HFFc6 (cell line): ENCODE measurements around the gene SLN. TPM values are rescaled to one million over a fixed set of nuclear protein-coding genes. Genes with fewer than 3 reads are reported as not detected.

ENCODE experiments used
- DNase-seq: peaks from one replicate; pipeline ENCODE4 v3.0.0-alpha.2; 2018
- H3K27ac Mint-ChIP-seq: 2 replicates; pipeline ENCODE4 v1.8.0; 2020; ENCODE audit warnings: mild to moderate bottlenecking, mixed read lengths
- H3K27me3 Mint-ChIP-seq: 2 replicates; pipeline ENCODE4 v1.8.0; 2021; ENCODE audit warnings: mild to moderate bottlenecking, moderate library complexity, mixed read lengths; ENCODE audit not compliant: insufficient read depth
- H3K36me3 Mint-ChIP-seq: 2 replicates; pipeline ENCODE4 v1.8.0; 2021; ENCODE audit warnings: low read depth, mixed read lengths
- H3K4me1 Mint-ChIP-seq: 2 replicates; pipeline ENCODE4 v1.8.0; 2020; ENCODE audit warnings: low read depth, mixed read lengths
- H3K4me3 Mint-ChIP-seq: 2 replicates; pipeline ENCODE4 v1.8.0; 2020; ENCODE audit warnings: mild to moderate bottlenecking, moderate library complexity, mixed read lengths
- H3K9me3 Mint-ChIP-seq: 2 replicates; pipeline ENCODE4 v1.8.0; 2020; ENCODE audit warnings: mild to moderate bottlenecking, mixed read lengths
- total RNA-seq, 6 experiments: library from RNA; stranded (reverse); fragmentation: NEBNext Ultra II Directional; extraction: Animal tissue kit (Norgen Biotek cat#: 25700); gene quantifications; 2 replicates in 1 of 6; 3 replicates in 5 of 6; pipeline ENCODE4 v1.2.3, GENCODE V29; 2021
- TF ChIP-seq, protein P1 (sequence below): fragments of 200-600 bp; sonication (generic); IDR thresholded peaks from 2 replicates; pipeline ENCODE4 v1.5.0; 2021; ENCODE audit warnings: antibody characterized with exemption, mild to moderate bottlenecking

Gene SLN
- total RNA-seq, 6 experiments from 2014 or later, result not detected

DNA sequence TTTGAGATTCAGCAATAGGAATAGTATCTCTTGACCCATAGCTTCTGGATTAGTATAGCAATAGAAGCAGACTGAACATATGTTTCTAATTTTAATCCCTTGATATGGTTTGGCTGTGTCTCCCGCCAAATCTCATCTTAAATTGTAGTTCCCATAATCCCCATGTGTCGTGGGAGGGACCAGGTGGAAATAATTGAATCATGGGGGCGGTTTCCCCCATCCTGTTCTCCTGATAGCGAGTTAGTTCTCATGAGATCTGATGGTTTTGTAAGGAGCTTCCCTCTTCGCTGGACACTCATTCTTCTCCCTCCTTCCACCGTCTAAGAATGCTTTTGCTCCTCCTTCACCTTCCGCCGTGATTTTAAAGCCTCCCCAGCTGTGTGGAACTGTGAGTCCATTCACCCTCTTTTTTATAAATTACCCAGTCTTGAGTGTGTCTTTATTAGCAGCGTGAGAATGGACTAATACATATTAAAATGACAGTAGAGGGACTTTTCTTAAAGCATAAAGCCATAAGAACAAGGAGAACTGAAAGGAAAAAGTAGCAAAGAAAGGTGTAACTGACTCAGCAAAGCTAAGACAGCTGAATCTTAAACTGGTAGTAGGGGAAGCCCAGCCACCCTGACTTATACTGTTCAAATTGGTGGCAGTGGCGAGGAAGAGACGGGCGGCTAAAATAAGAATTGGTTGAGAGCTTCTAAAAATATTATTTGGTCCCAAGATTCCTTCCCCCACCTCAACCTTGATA, 20.3 kb upstream of the SLN start:
- Mint-ChIP-seq H3K4me1 (no peaks in the 10 kb centered on the region; the same call in 1 of the 2 replicates), H3K27me3 (peaks cover 15% of the 10 kb centered on the region), H3K36me3 (no peaks in the 10 kb centered on the region), H3K27ac (no peak overlapping the region), H3K4me3 (no peak overlapping the region), H3K9me3 (no peaks in the 10 kb centered on the region)
- TF ChIP-seq, protein P1, sequence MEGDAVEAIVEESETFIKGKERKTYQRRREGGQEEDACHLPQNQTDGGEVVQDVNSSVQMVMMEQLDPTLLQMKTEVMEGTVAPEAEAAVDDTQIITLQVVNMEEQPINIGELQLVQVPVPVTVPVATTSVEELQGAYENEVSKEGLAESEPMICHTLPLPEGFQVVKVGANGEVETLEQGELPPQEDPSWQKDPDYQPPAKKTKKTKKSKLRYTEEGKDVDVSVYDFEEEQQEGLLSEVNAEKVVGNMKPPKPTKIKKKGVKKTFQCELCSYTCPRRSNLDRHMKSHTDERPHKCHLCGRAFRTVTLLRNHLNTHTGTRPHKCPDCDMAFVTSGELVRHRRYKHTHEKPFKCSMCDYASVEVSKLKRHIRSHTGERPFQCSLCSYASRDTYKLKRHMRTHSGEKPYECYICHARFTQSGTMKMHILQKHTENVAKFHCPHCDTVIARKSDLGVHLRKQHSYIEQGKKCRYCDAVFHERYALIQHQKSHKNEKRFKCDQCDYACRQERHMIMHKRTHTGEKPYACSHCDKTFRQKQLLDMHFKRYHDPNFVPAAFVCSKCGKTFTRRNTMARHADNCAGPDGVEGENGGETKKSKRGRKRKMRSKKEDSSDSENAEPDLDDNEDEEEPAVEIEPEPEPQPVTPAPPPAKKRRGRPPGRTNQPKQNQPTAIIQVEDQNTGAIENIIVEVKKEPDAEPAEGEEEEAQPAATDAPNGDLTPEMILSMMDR, result no peak
- DNase-seq, result no peak

DNA sequence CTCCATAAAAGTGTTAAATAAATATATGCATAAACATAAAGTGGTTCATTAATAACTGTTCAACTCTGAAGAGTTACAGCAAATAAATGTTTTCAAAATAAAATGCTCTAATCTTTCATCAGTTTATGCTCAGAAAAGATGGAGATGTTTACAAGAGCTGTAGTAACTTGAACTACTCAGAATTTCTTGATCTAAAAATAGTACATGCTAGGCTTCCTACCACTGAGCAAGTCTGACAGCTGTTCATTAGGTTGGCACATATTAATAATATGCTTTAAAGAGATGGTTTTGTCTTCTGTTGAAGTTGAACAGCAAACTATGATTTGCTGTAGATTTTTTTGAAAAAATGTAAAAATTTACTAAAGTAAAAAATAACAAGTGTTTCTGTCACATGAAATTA, 10.8 kb upstream of the SLN start:
- Mint-ChIP-seq H3K9me3 (no peaks in the 10 kb centered on the region), H3K27me3 (peaks cover 17% of the 10 kb centered on the region), H3K27ac (no peak overlapping the region), H3K4me3 (no peak overlapping the region), H3K4me1 (peaks cover 14% of the 10 kb centered on the region), H3K36me3 (no peaks in the 10 kb centered on the region)
- TF ChIP-seq, protein P1, result no peak
- no peak for DNase-seq

DNA sequence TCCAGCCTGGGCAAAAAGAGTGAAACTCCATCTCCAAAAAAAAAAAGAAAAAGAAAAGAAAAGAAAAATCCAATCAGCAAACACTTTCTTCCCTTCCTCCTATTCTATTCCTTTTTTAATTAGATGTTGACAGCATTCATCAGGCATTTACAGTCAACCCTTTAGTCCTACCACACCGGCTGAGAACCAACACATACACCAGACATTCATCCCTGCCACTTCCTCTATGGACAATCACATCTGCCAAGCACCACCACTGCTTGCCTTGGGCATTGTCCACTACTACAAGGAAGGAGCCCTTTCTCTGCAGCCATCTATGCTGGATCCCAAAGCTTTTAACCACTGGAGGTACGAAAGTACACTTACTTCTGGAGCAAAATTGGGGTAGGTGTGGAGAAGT, 9.4 kb upstream of the SLN start:
- DNase-seq, result no peak
- peaks cover 12% of the 10 kb centered on the region for H3K27me3 Mint-ChIP-seq
- H3K9me3 Mint-ChIP-seq, result no peaks in the 10 kb centered on the region
- TF ChIP-seq, protein P1, result no peak
- no peak overlapping the region for H3K27ac Mint-ChIP-seq
- H3K4me1 Mint-ChIP-seq, result peaks cover 22% of the 10 kb centered on the region
- H3K36me3 Mint-ChIP-seq, result no peaks in the 10 kb centered on the region
- H3K4me3 Mint-ChIP-seq, result no peak overlapping the region

DNA sequence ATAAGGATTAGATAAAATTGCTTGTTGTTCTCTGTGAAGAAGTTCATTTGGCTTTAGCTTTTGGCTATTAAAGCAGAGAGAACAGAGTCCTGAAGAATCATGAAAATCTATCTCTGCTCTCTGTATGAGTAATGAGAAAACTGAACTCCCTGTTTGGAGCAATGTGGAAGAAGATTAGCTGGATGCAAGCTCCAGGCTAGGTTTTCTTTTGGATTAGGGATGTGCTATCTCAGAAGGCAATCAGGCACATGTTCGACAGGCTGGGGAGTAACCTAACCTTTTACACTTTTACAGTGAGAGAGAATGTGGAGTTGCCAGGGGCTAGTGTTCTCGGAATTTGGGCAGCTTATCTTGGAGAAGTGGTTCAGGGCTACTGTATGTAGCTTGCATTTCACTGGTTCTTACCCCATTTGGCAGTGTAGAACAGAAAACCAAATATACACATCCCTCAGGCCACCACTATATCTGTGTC, 8.5 kb upstream of the SLN start:
- Mint-ChIP-seq H3K27ac (no peak overlapping the region), H3K4me3 (no peak overlapping the region), H3K9me3 (no peaks in the 10 kb centered on the region), H3K4me1 (peaks cover 22% of the 10 kb centered on the region), H3K36me3 (no peaks in the 10 kb centered on the region), H3K27me3 (peaks cover 12% of the 10 kb centered on the region)
- no peak for DNase-seq
- TF ChIP-seq, protein P1, result no peak

DNA sequence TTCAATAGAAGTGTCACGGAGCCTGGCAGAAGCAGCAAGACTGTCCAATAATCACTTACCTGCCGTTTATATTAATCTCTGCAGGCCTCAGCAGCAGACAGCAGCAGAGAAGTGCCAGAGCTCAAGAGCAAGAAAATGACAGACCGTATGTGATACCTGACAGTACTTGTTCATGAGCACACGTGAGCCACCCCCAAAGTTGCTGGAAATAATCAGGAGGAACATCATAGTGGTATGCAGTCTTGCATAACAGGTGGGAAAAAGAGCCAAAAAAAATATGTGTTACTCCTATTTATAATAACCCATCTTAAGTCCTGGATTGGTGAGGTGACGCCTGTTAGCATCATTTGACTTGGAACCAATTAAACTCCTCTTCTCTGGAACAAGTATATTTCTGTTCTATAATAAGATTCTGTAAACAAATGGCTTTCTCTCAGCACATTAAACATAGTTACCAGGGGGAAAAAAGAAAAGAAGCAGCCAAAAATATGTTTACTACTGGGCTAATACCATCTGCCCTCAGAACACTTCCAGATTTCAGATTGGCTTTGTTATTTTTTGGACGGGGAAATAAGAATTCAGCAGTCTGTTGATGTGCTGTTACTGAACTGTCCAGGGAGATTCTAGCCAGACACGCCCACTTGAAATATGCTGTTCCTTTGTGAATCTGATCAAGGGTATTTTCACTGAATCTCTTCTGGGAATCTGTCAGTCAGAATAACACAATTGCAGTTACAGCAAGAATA, 7.9 kb upstream of the SLN start:
- H3K9me3 Mint-ChIP-seq, result no peaks in the 10 kb centered on the region
- DNase-seq, result no peak
- no peak overlapping the region for H3K27ac Mint-ChIP-seq
- peaks cover 22% of the 10 kb centered on the region for H3K4me1 Mint-ChIP-seq
- no peak overlapping the region for H3K4me3 Mint-ChIP-seq
- TF ChIP-seq, protein P1, result no peak
- H3K27me3 Mint-ChIP-seq, result peaks cover 9% of the 10 kb centered on the region
- H3K36me3 Mint-ChIP-seq, result no peaks in the 10 kb centered on the region
